HEK293 (cell line): Measurements from ENCODE around the gene ELANE.
A peak's percentile ranks its signal among the peaks of the same experiment; 100 is the strongest.

Experiments
- BCL11B ChIP-seq: fragments of 450-650 bp; formaldehyde crosslinking; IDR thresholded peaks from 2 replicates; pipeline ENCODE4 v1.5.1; 2016; ENCODE audit warnings: low read depth, missing biosample characterization, missing genetic modification characterization
- GLIS2 ChIP-seq: fragments of 450-650 bp; formaldehyde crosslinking; IDR thresholded peaks from 2 replicates; pipeline ENCODE4 v1.5.1; 2016; ENCODE audit warnings: missing biosample characterization, missing genetic modification characterization
- SP7 ChIP-seq: fragments of 450-650 bp; formaldehyde crosslinking; IDR thresholded peaks from 2 replicates; pipeline ENCODE4 v1.5.1; 2016; ENCODE audit warnings: missing biosample characterization, missing genetic modification characterization
- ZBTB17 ChIP-seq: fragments of 450-650 bp; formaldehyde crosslinking; IDR thresholded peaks from 2 replicates; pipeline ENCODE4 v1.5.1; 2016; ENCODE audit warnings: missing biosample characterization, missing genetic modification characterization
- ZBTB21 ChIP-seq: fragments of 450-650 bp; formaldehyde crosslinking; IDR thresholded peaks from 2 replicates; pipeline ENCODE4 v1.5.1; 2017; ENCODE audit warnings: missing biosample characterization, missing genetic modification characterization
- ZBTB8A ChIP-seq: fragments of 450-650 bp; formaldehyde crosslinking; IDR thresholded peaks from 2 replicates; pipeline ENCODE4 v1.5.1; 2016; ENCODE audit warnings: missing biosample characterization, missing genetic modification characterization
- ZIC2 ChIP-seq: fragments of 450-650 bp; formaldehyde crosslinking; IDR thresholded peaks from 2 replicates; pipeline ENCODE4 v1.5.1; 2016; ENCODE audit warnings: missing biosample characterization, missing genetic modification characterization
- ZNF394 ChIP-seq: fragments of 450-650 bp; formaldehyde crosslinking; IDR thresholded peaks from 2 replicates; pipeline ENCODE4 v1.5.1; 2016; ENCODE audit warnings: missing biosample characterization, missing genetic modification characterization, mild to moderate bottlenecking, moderate library complexity, borderline replicate concordance
- ZNF626 ChIP-seq: fragments of 450-650 bp; sonication (Bioruptor Pico); formaldehyde crosslinking; IDR thresholded peaks from 2 replicates; pipeline ENCODE4 v1.5.1; 2018; ENCODE audit warnings: missing biosample characterization, missing genetic modification characterization, inconsistent platforms
- ZNF701 ChIP-seq: fragments of 450-650 bp; formaldehyde crosslinking; IDR thresholded peaks from 2 replicates; pipeline ENCODE4 v1.5.1; 2016; ENCODE audit warnings: missing biosample characterization, missing genetic modification characterization
- TF ChIP-seq, protein P1 (sequence below): fragments of 450-650 bp; formaldehyde crosslinking; IDR thresholded peaks from 2 replicates; pipeline ENCODE4 v1.5.1; 2017; ENCODE audit warnings: missing biosample characterization, missing genetic modification characterization
- TF ChIP-seq, protein P2 (sequence below): fragments of 450-650 bp; formaldehyde crosslinking; IDR thresholded peaks from 2 replicates; pipeline ENCODE4 v1.5.0; 2017; ENCODE audit warnings: missing biosample characterization, missing genetic modification characterization, borderline replicate concordance
- TF ChIP-seq, protein P3 (sequence below): fragments of 450-650 bp; IDR thresholded peaks from 2 replicates; pipeline ENCODE4 v1.5.1; 2018; ENCODE audit warnings: missing biosample characterization, mild to moderate bottlenecking, missing genetic modification characterization
- TF ChIP-seq, protein P4 (sequence below): fragments of 450-650 bp; formaldehyde crosslinking; IDR thresholded peaks from 2 replicates; pipeline ENCODE4 v1.5.1; 2016; ENCODE audit warnings: missing biosample characterization, missing genetic modification characterization
- TF ChIP-seq, protein P5 (sequence below): fragments of 450-650 bp; formaldehyde crosslinking; IDR thresholded peaks from 2 replicates; pipeline ENCODE4 v1.5.1; 2016; ENCODE audit warnings: missing biosample characterization, missing genetic modification characterization
- TF ChIP-seq, protein P6 (sequence below): fragments of 450-650 bp; formaldehyde crosslinking; IDR thresholded peaks from 2 replicates; pipeline ENCODE4 v1.5.1; 2016; ENCODE audit warnings: missing biosample characterization, missing genetic modification characterization

Gene ELANE

DNA sequence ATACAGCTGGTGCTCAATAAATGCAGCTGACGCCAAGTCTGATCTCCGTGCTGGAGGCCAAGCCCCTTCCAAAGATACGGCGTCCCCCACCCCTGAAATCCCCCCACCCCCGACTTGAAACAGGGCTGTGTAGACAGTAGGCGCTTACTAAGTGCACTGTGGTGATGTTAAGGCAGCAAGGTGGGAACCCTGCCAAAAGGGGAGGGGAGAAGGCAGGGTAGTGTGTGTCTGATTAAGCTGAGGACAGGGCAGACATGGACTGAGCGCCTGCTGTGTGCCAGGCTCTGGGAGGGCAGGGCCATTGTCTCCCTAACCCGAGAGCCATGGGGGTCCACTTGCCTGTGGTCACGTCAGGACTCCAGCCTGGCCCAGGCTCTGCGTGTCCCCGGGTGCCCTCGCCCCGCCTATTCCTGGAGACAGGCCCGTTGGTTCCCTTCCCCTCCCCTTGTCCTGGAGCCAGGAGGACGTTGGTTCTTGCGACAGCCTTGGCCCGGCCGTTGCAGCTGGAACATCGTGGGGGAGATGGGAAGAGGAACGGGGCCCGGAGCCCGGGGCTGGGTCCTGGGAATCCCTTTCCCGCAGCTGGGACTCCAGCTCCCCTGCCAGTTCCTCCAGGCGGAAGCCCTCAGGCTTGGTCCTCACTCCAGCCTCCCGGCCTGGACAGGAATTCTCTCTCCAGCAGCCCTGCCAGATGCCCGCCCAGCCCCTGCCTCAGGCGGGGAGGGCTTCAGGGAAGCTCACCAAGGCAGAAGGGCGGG, 1.7 kb upstream of the ELANE start (continued):
- TF ChIP-seq, protein P1, sequence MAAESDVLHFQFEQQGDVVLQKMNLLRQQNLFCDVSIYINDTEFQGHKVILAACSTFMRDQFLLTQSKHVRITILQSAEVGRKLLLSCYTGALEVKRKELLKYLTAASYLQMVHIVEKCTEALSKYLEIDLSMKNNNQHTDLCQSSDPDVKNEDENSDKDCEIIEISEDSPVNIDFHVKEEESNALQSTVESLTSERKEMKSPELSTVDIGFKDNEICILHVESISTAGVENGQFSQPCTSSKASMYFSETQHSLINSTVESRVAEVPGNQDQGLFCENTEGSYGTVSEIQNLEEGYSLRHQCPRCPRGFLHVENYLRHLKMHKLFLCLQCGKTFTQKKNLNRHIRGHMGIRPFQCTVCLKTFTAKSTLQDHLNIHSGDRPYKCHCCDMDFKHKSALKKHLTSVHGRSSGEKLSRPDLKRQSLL (tag by site-specific recombination): peak; percentile 77; the same call in 1 of the 2 replicates
- peak; percentile 52 for TF ChIP-seq GLIS2
- no peak for TF ChIP-seq ZNF701 (tag by site-specific recombination)
- TF ChIP-seq, protein P2, sequence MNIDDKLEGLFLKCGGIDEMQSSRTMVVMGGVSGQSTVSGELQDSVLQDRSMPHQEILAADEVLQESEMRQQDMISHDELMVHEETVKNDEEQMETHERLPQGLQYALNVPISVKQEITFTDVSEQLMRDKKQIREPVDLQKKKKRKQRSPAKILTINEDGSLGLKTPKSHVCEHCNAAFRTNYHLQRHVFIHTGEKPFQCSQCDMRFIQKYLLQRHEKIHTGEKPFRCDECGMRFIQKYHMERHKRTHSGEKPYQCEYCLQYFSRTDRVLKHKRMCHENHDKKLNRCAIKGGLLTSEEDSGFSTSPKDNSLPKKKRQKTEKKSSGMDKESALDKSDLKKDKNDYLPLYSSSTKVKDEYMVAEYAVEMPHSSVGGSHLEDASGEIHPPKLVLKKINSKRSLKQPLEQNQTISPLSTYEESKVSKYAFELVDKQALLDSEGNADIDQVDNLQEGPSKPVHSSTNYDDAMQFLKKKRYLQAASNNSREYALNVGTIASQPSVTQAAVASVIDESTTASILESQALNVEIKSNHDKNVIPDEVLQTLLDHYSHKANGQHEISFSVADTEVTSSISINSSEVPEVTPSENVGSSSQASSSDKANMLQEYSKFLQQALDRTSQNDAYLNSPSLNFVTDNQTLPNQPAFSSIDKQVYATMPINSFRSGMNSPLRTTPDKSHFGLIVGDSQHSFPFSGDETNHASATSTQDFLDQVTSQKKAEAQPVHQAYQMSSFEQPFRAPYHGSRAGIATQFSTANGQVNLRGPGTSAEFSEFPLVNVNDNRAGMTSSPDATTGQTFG (tag by site-specific recombination): no peak
- TF ChIP-seq, protein P3, sequence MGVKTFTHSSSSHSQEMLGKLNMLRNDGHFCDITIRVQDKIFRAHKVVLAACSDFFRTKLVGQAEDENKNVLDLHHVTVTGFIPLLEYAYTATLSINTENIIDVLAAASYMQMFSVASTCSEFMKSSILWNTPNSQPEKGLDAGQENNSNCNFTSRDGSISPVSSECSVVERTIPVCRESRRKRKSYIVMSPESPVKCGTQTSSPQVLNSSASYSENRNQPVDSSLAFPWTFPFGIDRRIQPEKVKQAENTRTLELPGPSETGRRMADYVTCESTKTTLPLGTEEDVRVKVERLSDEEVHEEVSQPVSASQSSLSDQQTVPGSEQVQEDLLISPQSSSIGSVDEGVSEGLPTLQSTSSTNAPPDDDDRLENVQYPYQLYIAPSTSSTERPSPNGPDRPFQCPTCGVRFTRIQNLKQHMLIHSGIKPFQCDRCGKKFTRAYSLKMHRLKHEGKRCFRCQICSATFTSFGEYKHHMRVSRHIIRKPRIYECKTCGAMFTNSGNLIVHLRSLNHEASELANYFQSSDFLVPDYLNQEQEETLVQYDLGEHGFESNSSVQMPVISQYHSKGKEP (tag by site-specific recombination): no peak
- TF ChIP-seq SP7 (tag by site-specific recombination): no peak
- TF ChIP-seq, protein P4, sequence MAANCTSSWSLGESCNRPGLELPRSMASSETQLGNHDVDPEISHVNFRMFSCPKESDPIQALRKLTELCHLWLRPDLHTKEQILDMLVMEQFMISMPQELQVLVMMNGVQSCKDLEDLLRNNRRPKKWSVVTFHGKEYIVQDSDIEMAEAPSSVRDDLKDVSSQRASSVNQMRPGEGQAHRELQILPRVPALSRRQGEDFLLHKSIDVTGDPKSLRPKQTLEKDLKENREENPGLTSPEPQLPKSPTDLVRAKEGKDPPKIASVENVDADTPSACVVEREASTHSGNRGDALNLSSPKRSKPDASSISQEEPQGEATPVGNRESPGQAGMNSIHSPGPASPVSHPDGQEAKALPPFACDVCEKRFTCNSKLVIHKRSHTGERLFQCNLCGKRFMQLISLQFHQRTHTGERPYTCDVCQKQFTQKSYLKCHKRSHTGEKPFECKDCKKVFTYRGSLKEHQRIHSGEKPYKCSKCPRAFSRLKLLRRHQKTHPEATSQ (tag by site-specific recombination): no peak
- TF ChIP-seq, protein P5, sequence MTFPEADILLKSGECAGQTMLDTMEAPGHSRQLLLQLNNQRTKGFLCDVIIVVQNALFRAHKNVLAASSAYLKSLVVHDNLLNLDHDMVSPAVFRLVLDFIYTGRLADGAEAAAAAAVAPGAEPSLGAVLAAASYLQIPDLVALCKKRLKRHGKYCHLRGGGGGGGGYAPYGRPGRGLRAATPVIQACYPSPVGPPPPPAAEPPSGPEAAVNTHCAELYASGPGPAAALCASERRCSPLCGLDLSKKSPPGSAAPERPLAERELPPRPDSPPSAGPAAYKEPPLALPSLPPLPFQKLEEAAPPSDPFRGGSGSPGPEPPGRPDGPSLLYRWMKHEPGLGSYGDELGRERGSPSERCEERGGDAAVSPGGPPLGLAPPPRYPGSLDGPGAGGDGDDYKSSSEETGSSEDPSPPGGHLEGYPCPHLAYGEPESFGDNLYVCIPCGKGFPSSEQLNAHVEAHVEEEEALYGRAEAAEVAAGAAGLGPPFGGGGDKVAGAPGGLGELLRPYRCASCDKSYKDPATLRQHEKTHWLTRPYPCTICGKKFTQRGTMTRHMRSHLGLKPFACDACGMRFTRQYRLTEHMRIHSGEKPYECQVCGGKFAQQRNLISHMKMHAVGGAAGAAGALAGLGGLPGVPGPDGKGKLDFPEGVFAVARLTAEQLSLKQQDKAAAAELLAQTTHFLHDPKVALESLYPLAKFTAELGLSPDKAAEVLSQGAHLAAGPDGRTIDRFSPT (tag by site-specific recombination): peak; percentile 68; the same call in 1 of the 2 replicates
- peak; percentile 88 for TF ChIP-seq ZIC2
- TF ChIP-seq BCL11B (tag by site-specific recombination): no peak
- TF ChIP-seq ZNF394 (tag by site-specific recombination): no peak
- TF ChIP-seq ZBTB17 (tag by site-specific recombination): no peak
- TF ChIP-seq, protein P6, sequence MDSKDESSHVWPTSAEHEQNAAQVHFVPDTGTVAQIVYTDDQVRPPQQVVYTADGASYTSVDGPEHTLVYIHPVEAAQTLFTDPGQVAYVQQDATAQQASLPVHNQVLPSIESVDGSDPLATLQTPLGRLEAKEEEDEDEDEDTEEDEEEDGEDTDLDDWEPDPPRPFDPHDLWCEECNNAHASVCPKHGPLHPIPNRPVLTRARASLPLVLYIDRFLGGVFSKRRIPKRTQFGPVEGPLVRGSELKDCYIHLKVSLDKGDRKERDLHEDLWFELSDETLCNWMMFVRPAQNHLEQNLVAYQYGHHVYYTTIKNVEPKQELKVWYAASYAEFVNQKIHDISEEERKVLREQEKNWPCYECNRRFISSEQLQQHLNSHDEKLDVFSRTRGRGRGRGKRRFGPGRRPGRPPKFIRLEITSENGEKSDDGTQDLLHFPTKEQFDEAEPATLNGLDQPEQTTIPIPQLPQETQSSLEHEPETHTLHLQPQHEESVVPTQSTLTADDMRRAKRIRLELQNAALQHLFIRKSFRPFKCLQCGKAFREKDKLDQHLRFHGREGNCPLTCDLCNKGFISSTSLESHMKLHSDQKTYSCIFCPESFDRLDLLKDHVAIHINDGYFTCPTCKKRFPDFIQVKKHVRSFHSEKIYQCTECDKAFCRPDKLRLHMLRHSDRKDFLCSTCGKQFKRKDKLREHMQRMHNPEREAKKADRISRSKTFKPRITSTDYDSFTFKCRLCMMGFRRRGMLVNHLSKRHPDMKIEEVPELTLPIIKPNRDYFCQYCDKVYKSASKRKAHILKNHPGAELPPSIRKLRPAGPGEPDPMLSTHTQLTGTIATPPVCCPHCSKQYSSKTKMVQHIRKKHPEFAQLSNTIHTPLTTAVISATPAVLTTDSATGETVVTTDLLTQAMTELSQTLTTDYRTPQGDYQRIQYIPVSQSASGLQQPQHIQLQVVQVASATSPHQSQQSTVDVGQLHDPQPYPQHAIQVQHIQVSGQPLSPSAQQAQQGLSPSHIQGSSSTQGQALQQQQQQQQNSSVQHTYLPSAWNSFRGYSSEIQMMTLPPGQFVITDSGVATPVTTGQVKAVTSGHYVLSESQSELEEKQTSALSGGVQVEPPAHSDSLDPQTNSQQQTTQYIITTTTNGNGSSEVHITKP (tag by site-specific recombination): no peak
- TF ChIP-seq ZBTB21 (tag by site-specific recombination): no peak
- no peak for TF ChIP-seq ZBTB8A (tag by site-specific recombination)
- no peak for TF ChIP-seq ZNF626 (tag by site-specific recombination)
